ENCODE results near the gene TEDDM1.

DNA sequence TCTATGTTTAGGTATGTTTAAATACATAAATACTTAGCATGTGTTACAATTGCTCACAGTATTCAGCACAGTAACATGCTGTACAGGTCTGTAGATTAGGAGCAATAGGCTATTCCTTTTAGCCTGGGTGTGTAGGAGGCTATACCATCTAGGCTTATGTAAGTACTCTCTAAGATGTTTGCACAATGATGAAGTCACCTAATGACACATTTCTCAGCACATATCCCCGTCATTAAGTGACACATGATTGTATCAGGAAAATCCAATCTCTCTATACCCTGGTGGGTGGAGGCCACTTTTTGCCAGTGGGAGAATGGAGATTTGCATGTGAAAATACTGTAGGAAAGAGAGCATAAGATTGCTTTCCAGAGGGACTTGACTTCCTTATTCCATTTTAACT lies 5.5 kb upstream of the TEDDM1 start:
- TF ChIP-seq, protein P1, sequence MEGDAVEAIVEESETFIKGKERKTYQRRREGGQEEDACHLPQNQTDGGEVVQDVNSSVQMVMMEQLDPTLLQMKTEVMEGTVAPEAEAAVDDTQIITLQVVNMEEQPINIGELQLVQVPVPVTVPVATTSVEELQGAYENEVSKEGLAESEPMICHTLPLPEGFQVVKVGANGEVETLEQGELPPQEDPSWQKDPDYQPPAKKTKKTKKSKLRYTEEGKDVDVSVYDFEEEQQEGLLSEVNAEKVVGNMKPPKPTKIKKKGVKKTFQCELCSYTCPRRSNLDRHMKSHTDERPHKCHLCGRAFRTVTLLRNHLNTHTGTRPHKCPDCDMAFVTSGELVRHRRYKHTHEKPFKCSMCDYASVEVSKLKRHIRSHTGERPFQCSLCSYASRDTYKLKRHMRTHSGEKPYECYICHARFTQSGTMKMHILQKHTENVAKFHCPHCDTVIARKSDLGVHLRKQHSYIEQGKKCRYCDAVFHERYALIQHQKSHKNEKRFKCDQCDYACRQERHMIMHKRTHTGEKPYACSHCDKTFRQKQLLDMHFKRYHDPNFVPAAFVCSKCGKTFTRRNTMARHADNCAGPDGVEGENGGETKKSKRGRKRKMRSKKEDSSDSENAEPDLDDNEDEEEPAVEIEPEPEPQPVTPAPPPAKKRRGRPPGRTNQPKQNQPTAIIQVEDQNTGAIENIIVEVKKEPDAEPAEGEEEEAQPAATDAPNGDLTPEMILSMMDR (IDR thresholded peaks at IDR 0.05), result no peak
- TF ChIP-seq POLR2A (IDR thresholded peaks at IDR 0.05) (no peak), POLR2AphosphoS5 (IDR thresholded peaks at IDR 0.05; ENCODE audit: insufficient read depth in 1 of 2, low read depth in 1 of 2) (peak in 1 of 2 donors; percentile 29)
